ENCODE measurements around the gene FAM118B. TPM values are rescaled to one million over a fixed set of nuclear protein-coding genes. Genes with fewer than 3 reads are reported as not detected.

The FAM118B gene
- total RNA-seq, 1 experiment from 2014 or later = 13.1 TPM

DNA sequence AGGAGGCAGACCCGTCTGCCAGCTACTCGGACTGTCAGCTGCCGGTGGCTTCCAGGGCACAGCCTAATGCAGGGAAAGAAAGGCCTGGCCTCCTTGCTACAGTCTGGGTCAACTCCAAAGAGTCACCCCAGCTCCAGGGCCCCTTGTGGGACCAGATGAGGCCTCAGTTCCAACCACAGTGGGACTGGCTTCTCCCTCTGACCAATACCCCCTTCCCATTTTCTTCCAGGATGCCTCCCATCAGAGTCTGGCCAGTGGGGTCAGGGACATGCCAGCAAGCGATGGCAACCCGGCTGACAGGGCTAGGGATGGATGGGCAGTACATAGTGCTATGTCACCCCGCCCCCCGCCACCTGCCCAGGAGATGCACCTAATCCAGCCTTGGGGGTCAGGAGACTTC is 36.8 kb upstream of the FAM118B start:
- Histone ChIP-seq H3K4me3 (no peak overlapping the region), H3F3A (ENCODE audit: insufficient read depth, low read depth) (no peaks in the 10 kb centered on the region), H3K4me2 (no peak overlapping the region), H3K9me3 (ENCODE audit: insufficient read depth, low read depth) (no peaks in the 10 kb centered on the region), H3K36me3 (ENCODE audit: low read depth) (no peaks in the 10 kb centered on the region), H3K4me1 (replicated peaks; ENCODE audit: insufficient read depth) (no peaks in the 10 kb centered on the region), H3K27ac (no peak overlapping the region), H4K20me1 (ENCODE audit: insufficient read depth) (no peaks in the 10 kb centered on the region), H3K27me3 (ENCODE audit: insufficient read depth, low read depth) (no peaks in the 10 kb centered on the region), H3K9me2 (ENCODE audit: insufficient read depth) (no peaks in the 10 kb centered on the region), H2AFZ (no peak overlapping the region), H3K79me2 (ENCODE audit: low read depth) (no peaks in the 10 kb centered on the region)
- intact Hi-C loops (cut with micrococcal nuclease; ENCODE audit: unreplicated experiment) = no loop called here
- CTCF ChIA-PET = no interaction called here
- DNase-seq = no peak
- TF ChIP-seq EZH2 (IDR thresholded peaks at IDR 0.05; ENCODE audit: low read depth) = no peak
- TF ChIP-seq, protein P1, sequence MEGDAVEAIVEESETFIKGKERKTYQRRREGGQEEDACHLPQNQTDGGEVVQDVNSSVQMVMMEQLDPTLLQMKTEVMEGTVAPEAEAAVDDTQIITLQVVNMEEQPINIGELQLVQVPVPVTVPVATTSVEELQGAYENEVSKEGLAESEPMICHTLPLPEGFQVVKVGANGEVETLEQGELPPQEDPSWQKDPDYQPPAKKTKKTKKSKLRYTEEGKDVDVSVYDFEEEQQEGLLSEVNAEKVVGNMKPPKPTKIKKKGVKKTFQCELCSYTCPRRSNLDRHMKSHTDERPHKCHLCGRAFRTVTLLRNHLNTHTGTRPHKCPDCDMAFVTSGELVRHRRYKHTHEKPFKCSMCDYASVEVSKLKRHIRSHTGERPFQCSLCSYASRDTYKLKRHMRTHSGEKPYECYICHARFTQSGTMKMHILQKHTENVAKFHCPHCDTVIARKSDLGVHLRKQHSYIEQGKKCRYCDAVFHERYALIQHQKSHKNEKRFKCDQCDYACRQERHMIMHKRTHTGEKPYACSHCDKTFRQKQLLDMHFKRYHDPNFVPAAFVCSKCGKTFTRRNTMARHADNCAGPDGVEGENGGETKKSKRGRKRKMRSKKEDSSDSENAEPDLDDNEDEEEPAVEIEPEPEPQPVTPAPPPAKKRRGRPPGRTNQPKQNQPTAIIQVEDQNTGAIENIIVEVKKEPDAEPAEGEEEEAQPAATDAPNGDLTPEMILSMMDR (conservative IDR thresholded peaks at IDR 0.05) = no peak
- POLR2A ChIA-PET (ENCODE audit: unreplicated experiment) = interaction anchor here (0.6 kb wide), 1 partner anchor 698 kb away, joined by 4 read pairs; no protein-coding TSS in a partner anchor
- BruUV-seq (replicated peaks) = no TSS peak

DNA sequence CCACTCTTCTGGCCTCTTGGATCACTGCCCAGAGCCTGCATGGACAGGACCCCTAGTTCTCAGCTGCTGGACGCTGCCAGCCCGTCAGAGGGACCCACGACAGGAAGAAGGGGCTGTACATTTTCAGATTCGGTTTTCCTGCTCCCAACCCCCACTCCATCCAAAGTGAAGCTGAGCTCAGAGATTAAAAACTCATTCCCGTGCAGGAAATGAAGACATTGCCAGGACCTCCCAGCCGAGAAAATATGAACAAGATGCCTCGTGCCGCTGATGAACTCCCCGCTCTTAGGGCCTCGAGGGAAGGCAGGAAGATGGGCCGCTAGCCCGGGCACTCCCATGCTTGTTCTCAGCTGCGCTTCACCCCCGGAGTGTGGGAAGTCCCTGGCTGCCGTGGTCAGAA is 36.2 kb upstream of the FAM118B start:
- CTCF ChIA-PET = no interaction called here

DNA sequence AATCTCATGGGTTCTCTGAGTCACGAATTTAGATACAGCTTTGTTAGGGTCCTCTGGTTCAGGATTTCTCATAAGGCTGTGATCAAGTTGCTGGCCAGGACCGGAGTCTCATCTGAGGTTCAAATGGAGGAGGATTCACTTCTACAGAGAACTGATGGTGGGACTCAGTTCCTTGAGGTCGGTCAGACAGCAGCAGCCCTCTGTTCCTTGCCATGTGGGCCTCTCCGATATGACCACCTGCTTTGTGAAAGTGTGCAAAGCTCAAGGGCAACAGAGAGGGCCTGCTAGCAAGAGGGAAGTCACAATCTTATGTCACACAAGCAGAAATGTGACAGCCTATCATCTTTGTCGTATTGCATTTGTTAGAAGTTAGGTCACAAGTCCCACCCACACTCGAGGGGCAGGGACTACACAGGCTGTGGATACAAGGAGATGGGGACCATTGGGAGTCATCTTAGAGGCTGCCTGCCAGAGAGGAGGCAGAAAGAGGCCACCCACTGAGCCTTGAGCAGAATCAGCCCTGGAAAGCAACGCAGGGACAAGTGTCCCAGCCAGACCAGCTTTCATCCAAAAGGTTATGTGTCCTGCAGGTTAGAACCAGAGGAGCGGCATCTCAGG is 34.6 kb upstream of the FAM118B start:
- Histone ChIP-seq H3K27ac (no peak overlapping the region), H2AFZ (no peak overlapping the region), H4K20me1 (ENCODE audit: insufficient read depth) (no peaks in the 10 kb centered on the region), H3K4me2 (no peak overlapping the region), H3K27me3 (ENCODE audit: insufficient read depth, low read depth) (no peaks in the 10 kb centered on the region), H3K36me3 (ENCODE audit: low read depth) (no peaks in the 10 kb centered on the region), H3K4me3 (no peak overlapping the region), H3K9me3 (ENCODE audit: insufficient read depth, low read depth) (no peaks in the 10 kb centered on the region; the same call in 1 of the 2 replicates), H3F3A (ENCODE audit: insufficient read depth, low read depth) (no peaks in the 10 kb centered on the region), H3K4me1 (replicated peaks; ENCODE audit: insufficient read depth) (no peaks in the 10 kb centered on the region), H3K9me2 (ENCODE audit: insufficient read depth) (no peaks in the 10 kb centered on the region), H3K79me2 (ENCODE audit: low read depth) (no peaks in the 10 kb centered on the region)
- intact Hi-C loops (cut with micrococcal nuclease; ENCODE audit: unreplicated experiment) = no loop called here
- BruUV-seq (replicated peaks) = no TSS peak
- POLR2A ChIA-PET (ENCODE audit: unreplicated experiment) = no interaction called here
- CTCF ChIA-PET = no interaction called here
- no peak for DNase-seq
- TF ChIP-seq, protein P1 (conservative IDR thresholded peaks at IDR 0.05) = no peak
- no peak for TF ChIP-seq EZH2 (IDR thresholded peaks at IDR 0.05; ENCODE audit: low read depth)

More for the DNA sequence above, 36.2 kb upstream of the FAM118B start:
- Histone ChIP-seq H3K4me1 (replicated peaks; ENCODE audit: insufficient read depth) (no peaks in the 10 kb centered on the region), H2AFZ (no peak overlapping the region), H3K79me2 (ENCODE audit: low read depth) (no peaks in the 10 kb centered on the region), H3K4me3 (no peak overlapping the region), H3K9me2 (ENCODE audit: insufficient read depth) (no peaks in the 10 kb centered on the region), H3K27me3 (ENCODE audit: insufficient read depth, low read depth) (no peaks in the 10 kb centered on the region), H3K9me3 (ENCODE audit: insufficient read depth, low read depth) (no peaks in the 10 kb centered on the region; the same call in 1 of the 2 replicates), H3K36me3 (ENCODE audit: low read depth) (no peaks in the 10 kb centered on the region), H3F3A (ENCODE audit: insufficient read depth, low read depth) (no peaks in the 10 kb centered on the region), H3K4me2 (no peak overlapping the region), H4K20me1 (ENCODE audit: insufficient read depth) (no peaks in the 10 kb centered on the region), H3K27ac (no peak overlapping the region)
- no TSS peak for BruUV-seq (replicated peaks)
- DNase-seq = no peak
- intact Hi-C loops (cut with micrococcal nuclease; ENCODE audit: unreplicated experiment) = no loop called here
- no peak for TF ChIP-seq EZH2 (IDR thresholded peaks at IDR 0.05; ENCODE audit: low read depth)
- TF ChIP-seq, protein P1 (conservative IDR thresholded peaks at IDR 0.05) = no peak
- POLR2A ChIA-PET (ENCODE audit: unreplicated experiment) = interaction anchor here (0.6 kb wide), 1 partner anchor 699 kb away, joined by 4 read pairs; no protein-coding TSS in a partner anchor

All from PC-9 (cell line).